AG09309 (cell line): ENCODE measurements around the gene ZNF879.

Source experiments
- DNase-seq: peaks from one replicate; pipeline ENCODE4 v3.0.0-alpha.2; 2010; ENCODE audit warnings: low read depth
- H3K4me3 ChIP-seq: 2 replicates; pipeline ENCODE4 v1.5.1; 2011; ENCODE audit warnings: mild to moderate bottlenecking, low read depth, low read length, moderate library complexity; ENCODE audit not compliant: control insufficient read depth
- TF ChIP-seq, protein P1 (sequence below): IDR thresholded peaks from 2 replicates; pipeline ENCODE4 v1.5.1; 2011; ENCODE audit warnings: mild to moderate bottlenecking, low read depth, low read length, inconsistent platforms; ENCODE audit not compliant: insufficient read depth, control insufficient read depth; ENCODE audit errors: missing control alignments

ZNF879 gene

DNA sequence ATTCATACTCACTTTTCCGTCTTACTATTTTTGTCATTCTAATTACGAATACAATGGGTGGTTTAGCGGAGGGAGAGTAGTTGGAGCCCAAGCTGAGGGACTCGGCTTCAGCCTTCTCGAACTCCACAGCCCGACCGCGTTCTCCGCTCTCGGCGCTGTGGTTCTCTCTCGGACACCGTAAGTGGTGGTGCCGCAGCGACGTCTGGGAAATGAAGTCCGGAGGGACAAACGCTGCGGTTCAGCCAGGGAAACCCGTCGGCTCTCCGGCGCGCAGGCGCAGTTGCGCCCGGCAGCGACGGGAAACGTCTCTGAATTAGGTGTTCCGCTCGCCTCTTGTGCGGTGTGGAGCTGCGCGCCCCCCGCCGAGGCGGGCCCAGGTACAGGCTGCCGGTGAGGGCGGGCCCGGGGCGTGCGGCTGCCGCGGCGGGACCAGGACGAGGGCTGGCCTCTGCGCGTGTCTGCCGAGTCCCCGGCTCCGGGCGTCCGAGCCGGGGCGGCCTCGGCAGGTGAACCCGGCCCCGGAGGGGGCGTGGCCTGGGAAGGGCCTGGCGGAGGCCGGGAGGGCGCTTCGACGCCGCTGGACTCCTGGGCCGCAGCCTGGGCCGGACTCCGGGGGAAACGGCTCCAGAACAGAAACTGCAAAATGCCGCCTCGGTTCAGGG, at the start of gene ZNF879:
Gene ZNF879 (plus strand): TSS at position 277 of the 662 bp plus-strand sequence. CDS start 1,201 bp downstream, outside the sequence.
- TF ChIP-seq, protein P1, sequence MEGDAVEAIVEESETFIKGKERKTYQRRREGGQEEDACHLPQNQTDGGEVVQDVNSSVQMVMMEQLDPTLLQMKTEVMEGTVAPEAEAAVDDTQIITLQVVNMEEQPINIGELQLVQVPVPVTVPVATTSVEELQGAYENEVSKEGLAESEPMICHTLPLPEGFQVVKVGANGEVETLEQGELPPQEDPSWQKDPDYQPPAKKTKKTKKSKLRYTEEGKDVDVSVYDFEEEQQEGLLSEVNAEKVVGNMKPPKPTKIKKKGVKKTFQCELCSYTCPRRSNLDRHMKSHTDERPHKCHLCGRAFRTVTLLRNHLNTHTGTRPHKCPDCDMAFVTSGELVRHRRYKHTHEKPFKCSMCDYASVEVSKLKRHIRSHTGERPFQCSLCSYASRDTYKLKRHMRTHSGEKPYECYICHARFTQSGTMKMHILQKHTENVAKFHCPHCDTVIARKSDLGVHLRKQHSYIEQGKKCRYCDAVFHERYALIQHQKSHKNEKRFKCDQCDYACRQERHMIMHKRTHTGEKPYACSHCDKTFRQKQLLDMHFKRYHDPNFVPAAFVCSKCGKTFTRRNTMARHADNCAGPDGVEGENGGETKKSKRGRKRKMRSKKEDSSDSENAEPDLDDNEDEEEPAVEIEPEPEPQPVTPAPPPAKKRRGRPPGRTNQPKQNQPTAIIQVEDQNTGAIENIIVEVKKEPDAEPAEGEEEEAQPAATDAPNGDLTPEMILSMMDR = no peak
- H3K4me3 ChIP-seq = peak within 1 kb of the TSS; percentile 68
- peak; percentile 71 for DNase-seq

DNA sequence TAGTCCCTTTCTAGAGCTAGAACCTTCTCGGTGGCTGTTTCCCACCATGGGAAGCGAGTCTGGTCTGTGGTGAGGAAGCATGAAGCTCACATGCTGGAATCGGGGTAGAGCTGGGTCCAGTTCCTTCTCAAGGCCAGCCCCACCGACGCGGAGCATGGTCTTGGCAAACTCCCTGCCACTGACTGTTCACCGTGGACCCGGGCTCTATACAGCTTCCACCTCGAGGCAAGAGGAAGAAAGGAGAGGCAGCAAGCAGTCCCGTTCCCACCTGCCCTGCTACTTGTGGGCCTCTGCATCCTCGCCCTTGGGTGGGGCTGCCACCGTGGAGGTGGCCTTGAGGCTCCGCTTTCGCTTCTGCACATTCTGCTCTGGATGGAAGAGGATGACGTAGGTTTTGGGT, 42.2 kb upstream of the ZNF879 start:
- no peak for DNase-seq
- no peak overlapping the region for H3K4me3 ChIP-seq
- TF ChIP-seq, protein P1 = no peak

DNA sequence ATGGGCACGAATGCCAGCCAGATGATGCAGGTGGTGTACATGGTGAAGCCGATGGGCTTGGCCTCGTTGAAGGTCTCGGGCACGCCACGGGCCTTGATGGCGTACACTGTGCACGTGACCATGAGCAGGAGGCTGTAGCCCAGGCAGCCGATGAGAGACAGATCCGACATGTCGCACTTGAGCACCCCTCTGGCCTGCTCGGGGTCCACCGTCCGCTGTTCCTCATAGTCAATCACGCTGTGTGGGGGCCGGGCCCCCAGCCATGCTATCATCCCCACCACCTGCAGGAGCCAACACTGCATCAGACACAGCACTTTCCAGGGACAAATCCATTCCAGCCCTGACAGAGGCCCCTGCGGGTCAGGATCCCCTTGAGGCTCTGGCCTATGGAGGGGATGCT, 40.7 kb upstream of the ZNF879 start:
- no peak overlapping the region for H3K4me3 ChIP-seq
- TF ChIP-seq, protein P1 = no peak
- DNase-seq = no peak

DNA sequence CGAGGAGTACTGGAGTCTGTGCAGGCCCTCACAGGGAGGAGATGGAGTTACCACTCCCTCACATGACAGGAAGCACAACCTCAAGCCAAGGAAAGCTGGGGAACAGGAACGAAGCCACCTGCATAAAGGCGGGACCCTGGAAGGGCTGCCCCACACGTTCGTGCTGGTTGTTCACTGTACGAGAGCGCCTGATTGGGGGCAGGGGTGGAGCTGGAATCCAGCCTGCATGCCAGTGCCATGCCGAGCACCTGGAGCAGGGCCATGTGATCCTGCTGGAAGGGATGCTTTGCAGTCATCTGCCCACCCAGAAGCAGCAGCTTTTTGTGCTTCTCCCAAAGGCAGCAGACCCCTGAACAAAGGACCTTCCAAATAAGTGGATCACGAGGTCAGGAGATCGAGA, 39.9 kb upstream of the ZNF879 start:
- no peak for DNase-seq
- no peak overlapping the region for H3K4me3 ChIP-seq
- TF ChIP-seq, protein P1 = no peak

DNA sequence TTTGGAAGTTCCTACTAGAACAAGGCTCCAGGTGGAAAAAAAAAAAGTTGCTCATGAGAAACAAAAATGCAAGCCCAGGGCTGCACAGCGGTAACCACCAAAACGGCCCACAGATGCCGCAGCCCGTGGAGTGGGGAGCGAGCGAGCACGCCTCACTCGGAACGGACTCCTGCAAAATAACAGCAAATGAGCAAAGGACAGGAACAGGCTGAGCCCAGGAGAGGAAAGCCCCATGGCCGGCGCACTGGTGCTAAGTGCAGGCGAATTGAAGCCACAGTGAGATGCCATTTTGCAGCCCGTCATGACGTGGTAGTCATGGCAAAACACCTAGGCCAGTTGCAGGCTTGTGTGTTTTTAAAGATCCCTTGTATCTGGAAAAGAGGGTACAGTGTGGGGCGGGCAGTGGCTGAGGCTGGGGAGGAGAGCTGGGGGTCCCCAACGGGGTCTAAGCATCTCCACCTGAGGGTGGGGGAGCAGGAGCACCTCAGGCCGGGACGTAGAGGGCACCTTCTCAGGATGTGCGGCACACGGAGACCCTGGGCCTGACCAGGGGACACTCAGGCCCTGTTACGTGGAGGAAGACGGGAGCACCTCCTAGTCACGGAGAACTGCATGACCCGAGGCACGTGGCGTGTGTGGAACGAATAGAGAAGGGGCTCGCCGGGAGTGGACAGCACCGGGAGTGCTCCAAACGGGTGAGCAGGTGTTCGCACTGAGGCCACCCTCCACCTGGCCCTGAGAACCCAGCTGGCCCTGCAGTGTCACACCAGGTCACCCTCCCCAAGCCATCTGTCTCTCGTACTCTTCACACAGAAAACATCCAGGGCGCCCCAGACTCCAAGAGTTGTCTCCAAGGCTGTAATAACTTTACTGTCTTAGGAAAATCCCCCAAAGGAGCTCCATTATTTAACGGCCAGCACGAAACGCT, 39.2 kb upstream of the ZNF879 start:
- TF ChIP-seq, protein P1 = no peak
- no peak overlapping the region for H3K4me3 ChIP-seq
- DNase-seq = no peak

DNA sequence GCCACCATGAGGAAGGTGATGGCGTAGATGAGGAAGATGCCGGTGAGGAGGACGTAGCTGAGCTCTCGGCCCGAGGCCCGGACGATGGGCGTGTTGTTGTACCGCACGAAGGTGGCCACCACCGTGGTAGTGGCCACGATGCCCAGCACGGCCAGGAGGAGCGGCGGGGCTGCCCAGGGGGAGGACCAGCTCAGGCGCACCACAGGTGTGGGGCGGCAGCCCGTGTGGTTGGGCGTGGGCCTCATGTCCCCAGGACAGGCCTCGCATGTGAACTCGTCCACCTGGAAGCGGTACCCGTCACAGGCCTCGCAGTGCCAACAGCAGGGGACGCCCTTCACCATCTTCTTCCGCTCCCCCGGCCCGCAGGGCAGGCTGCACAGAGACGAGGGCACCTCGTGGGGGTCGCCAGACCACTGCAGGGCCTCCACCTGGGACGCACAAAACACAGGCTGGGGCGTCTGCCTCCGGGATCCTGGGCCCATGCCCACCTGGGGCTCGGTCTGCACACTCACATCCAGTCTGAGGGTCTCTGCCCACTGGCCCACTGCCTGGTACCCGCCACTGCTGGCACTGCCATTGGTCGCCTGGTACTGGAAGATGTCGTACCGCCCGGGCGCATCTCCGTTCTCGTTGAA, 37.2 kb upstream of the ZNF879 start:
- no peak overlapping the region for H3K4me3 ChIP-seq
- TF ChIP-seq, protein P1 = no peak
- DNase-seq = no peak
